ENCODE results near the gene ZSWIM9. TPM values are rescaled to one million over a fixed set of nuclear protein-coding genes. Genes with fewer than 3 reads are reported as not detected.

Gene ZSWIM9
- total RNA-seq, 2 experiments from 2014 or later: 8.4 to 9.5 TPM

GRCh38 chr19:48123907-48124651 lies 46.4 kb upstream of the ZSWIM9 start:
- Mint-ChIP-seq H3K27me3 (no peaks in the 10 kb centered on the region), H3K27ac (peak overlapping the region; percentile 69), H3K4me1 (ENCODE audit: low read depth) (peaks cover 18% of the 10 kb centered on the region), H3K36me3 (ENCODE audit: low read depth) (peaks cover 75% of the 10 kb centered on the region), H3K9me3 (no peaks in the 10 kb centered on the region), H3K4me3 (no peak overlapping the region)
- peak; percentile 87 for ATAC-seq
- POLR2A ChIA-PET: interaction anchor here (0.5 to 3.6 kb wide), 3 partner anchors 13 to 52 kb away, joined by 3 to 13 read pairs (median 7); partner anchors contain the start of gene PLA2G4C
- DNase-seq: peak; percentile 90
- CTCF ChIA-PET: interaction anchor here (0.8 to 3.2 kb wide), 10 partner anchors 16 to 162 kb away, joined by 3 to 15 read pairs (median 3); no protein-coding TSS in a partner anchor
- intact Hi-C loops (cut with micrococcal nuclease): no loop called here
- TF ChIP-seq, protein P1, sequence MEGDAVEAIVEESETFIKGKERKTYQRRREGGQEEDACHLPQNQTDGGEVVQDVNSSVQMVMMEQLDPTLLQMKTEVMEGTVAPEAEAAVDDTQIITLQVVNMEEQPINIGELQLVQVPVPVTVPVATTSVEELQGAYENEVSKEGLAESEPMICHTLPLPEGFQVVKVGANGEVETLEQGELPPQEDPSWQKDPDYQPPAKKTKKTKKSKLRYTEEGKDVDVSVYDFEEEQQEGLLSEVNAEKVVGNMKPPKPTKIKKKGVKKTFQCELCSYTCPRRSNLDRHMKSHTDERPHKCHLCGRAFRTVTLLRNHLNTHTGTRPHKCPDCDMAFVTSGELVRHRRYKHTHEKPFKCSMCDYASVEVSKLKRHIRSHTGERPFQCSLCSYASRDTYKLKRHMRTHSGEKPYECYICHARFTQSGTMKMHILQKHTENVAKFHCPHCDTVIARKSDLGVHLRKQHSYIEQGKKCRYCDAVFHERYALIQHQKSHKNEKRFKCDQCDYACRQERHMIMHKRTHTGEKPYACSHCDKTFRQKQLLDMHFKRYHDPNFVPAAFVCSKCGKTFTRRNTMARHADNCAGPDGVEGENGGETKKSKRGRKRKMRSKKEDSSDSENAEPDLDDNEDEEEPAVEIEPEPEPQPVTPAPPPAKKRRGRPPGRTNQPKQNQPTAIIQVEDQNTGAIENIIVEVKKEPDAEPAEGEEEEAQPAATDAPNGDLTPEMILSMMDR (IDR thresholded peaks at IDR 0.05): peak; percentile 22

GRCh38 chr19:48127561-48127960 lies 42.9 kb upstream of the ZSWIM9 start:
- H3K4me3 Mint-ChIP-seq: no peak overlapping the region
- H3K36me3 Mint-ChIP-seq (ENCODE audit: low read depth): peaks cover 76% of the 10 kb centered on the region
- no peak for DNase-seq
- POLR2A ChIA-PET: no interaction called here
- no peak overlapping the region for H3K27ac Mint-ChIP-seq
- H3K27me3 Mint-ChIP-seq: no peaks in the 10 kb centered on the region
- CTCF ChIA-PET: no interaction called here
- peaks cover 11% of the 10 kb centered on the region for H3K4me1 Mint-ChIP-seq (ENCODE audit: low read depth)
- intact Hi-C loops (cut with micrococcal nuclease): no loop called here
- no peak for ATAC-seq
- TF ChIP-seq, protein P1 (IDR thresholded peaks at IDR 0.05): no peak
- H3K9me3 Mint-ChIP-seq: no peaks in the 10 kb centered on the region

GRCh38 chr19:48133094-48133493 lies 37.4 kb upstream of the ZSWIM9 start:
- TF ChIP-seq, protein P1 (IDR thresholded peaks at IDR 0.05): no peak
- CTCF ChIA-PET: no interaction called here
- H3K36me3 Mint-ChIP-seq (ENCODE audit: low read depth): peaks cover 46% of the 10 kb centered on the region

DNA sequence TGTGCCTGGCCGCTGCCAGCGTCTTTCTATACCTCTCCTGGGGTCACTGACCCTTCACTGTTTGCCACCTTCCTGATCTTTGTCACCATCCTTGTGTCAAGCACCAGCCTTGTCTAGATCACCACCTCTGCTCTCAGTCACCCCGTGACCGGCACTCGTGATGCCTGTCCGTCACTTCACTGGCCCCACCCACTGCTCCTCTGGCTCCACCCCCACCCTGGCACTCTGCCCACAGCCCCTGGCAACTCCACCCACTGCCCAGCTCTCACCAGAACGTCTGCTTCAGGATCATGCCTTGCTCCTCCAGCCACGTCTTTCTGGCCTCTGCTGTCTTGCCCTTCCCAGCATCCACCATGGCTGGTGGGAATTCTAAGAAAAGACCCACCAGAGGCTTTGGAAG lies 35.1 kb upstream of the ZSWIM9 start:
- DNase-seq (peak; percentile 42), ATAC-seq (no peak)
- Mint-ChIP-seq H3K4me3 (no peak overlapping the region), H3K4me1 (ENCODE audit: low read depth) (no peaks in the 10 kb centered on the region), H3K27me3 (no peaks in the 10 kb centered on the region), H3K27ac (no peak overlapping the region), H3K9me3 (no peaks in the 10 kb centered on the region), H3K36me3 (ENCODE audit: low read depth) (peaks cover 36% of the 10 kb centered on the region)
- CTCF ChIA-PET: no interaction called here
- TF ChIP-seq, protein P1 (IDR thresholded peaks at IDR 0.05): no peak
- POLR2A ChIA-PET: interaction anchor here (0.6 to 1.0 kb wide), 2 partner anchors 21 to 193 kb away, joined by 3 to 4 read pairs; no protein-coding TSS in a partner anchor
- intact Hi-C loops (cut with micrococcal nuclease): no loop called here

More at GRCh38 chr19:48133094-48133493, 37.4 kb upstream of the ZSWIM9 start:
- H3K27ac Mint-ChIP-seq: no peak overlapping the region
- no peaks in the 10 kb centered on the region for H3K27me3 Mint-ChIP-seq
- ATAC-seq: no peak
- H3K9me3 Mint-ChIP-seq: no peaks in the 10 kb centered on the region
- intact Hi-C loops (cut with micrococcal nuclease): no loop called here
- POLR2A ChIA-PET: no interaction called here
- H3K4me1 Mint-ChIP-seq (ENCODE audit: low read depth): no peaks in the 10 kb centered on the region
- no peak overlapping the region for H3K4me3 Mint-ChIP-seq
- no peak for DNase-seq

- ATAC-seq: no peak
- Mint-ChIP-seq H3K36me3 (ENCODE audit: low read depth) (peaks cover 32% of the 10 kb centered on the region), H3K4me1 (ENCODE audit: low read depth) (no peaks in the 10 kb centered on the region), H3K9me3 (no peaks in the 10 kb centered on the region), H3K4me3 (no peak overlapping the region), H3K27ac (no peak overlapping the region), H3K27me3 (no peaks in the 10 kb centered on the region)
- DNase-seq: no peak
- TF ChIP-seq, protein P1 (IDR thresholded peaks at IDR 0.05): no peak
- intact Hi-C loops (cut with micrococcal nuclease): no loop called here
- ChIA-PET CTCF (no interaction called here), POLR2A (no interaction called here)
Observed at GRCh38 chr19:48136547-48136946, 33.9 kb upstream of the ZSWIM9 start.
